ENCODE results near the gene TULP1. TPM values are rescaled to one million over a fixed set of nuclear protein-coding genes. Genes with fewer than 3 reads are reported as not detected.

Gene TULP1
- total and polyA plus RNA-seq, 10 donors = 0.03 to 0.09 (median 0.04) TPM; not detected in 7

DNA sequence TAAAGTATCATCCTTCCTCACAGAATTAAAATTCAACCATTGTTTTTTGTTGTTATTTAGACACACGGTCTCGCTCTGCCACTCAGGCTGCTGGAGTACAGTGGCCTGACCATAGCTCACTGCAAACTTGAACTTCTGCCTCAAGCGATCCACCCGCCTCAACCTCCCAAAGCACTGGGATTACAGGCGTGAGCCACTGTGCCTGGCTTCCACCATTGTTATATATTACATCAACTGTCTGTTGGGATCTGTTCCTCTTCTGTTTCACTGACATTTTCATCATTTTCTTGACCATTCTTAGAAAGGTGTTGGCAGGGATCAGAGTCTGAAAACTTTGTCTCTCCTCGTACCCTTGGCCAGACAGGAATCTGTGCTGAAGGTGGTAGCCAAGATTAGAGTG, 21.3 kb upstream of the TULP1 start:
- WGBS, 5 donors = 77 to 84% (median 79%) methylated on average over 6 of the region's 6 CpGs
- DNase-seq = no peak
- H3K4me3 ChIP-seq = no peak overlapping the region
- peaks cover 0 to 10% (median 0%) of the 10 kb centered on the region in 7 donors for H3K27me3 ChIP-seq (replicated peaks in 1 of 7)
- no peaks in the 10 kb centered on the region for H3K9me3 ChIP-seq
- no peak overlapping the region for H3K27ac ChIP-seq
- H3K4me1 ChIP-seq = no peaks in the 10 kb centered on the region
- intact Hi-C loops (cut with DNase I; ENCODE audit: low total_unique reads) = no loop called here
- H3K36me3 ChIP-seq = no peaks in the 10 kb centered on the region
- TF ChIP-seq POLR2A (IDR thresholded peaks at IDR 0.05) (no peak), POLR2AphosphoS5 (IDR thresholded peaks at IDR 0.05) (no peak), CTCF (IDR thresholded peaks at IDR 0.05 in 8 of 11, conservative IDR thresholded peaks at IDR 0.05 in 3 of 11) (no peak)

DNA sequence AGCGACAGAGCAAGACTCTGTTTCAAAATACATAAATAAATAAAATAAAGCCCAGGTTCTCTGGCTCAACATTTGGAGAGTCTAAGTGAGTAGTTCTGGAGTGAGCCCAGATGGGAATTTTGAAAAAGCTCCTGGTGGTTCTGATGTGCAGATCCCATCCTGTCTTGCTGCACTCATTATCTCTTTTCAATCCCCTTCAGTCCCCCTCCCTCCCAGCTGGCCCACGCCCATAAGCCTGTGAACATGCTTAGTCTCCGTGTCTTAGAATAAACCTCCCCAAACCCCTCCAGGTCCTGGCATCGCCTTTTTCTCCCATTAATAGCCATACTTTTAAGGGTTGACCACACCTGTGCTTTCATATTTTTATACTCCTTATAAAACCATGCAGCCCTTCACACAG, 19.4 kb upstream of the TULP1 start:
- intact Hi-C loops (cut with DNase I; ENCODE audit: low total_unique reads) = no loop called here
- TF ChIP-seq POLR2AphosphoS5 (IDR thresholded peaks at IDR 0.05) = no peak
- TF ChIP-seq POLR2A (IDR thresholded peaks at IDR 0.05) = no peak
- no peak for TF ChIP-seq CTCF (IDR thresholded peaks at IDR 0.05 in 8 of 11, conservative IDR thresholded peaks at IDR 0.05 in 3 of 11)
- 86 to 97% (median 91%) methylated on average over 4 of the region's 4 CpGs for WGBS, 5 donors
- no peak for DNase-seq
- Histone ChIP-seq H3K27me3 (replicated peaks in 1 of 7) (peaks cover 0 to 10% (median 0%) of the 10 kb centered on the region in 7 donors), H3K36me3 (no peaks in the 10 kb centered on the region), H3K4me3 (no peak overlapping the region), H3K27ac (no peak overlapping the region), H3K9me3 (no peaks in the 10 kb centered on the region), H3K4me1 (no peaks in the 10 kb centered on the region)

DNA sequence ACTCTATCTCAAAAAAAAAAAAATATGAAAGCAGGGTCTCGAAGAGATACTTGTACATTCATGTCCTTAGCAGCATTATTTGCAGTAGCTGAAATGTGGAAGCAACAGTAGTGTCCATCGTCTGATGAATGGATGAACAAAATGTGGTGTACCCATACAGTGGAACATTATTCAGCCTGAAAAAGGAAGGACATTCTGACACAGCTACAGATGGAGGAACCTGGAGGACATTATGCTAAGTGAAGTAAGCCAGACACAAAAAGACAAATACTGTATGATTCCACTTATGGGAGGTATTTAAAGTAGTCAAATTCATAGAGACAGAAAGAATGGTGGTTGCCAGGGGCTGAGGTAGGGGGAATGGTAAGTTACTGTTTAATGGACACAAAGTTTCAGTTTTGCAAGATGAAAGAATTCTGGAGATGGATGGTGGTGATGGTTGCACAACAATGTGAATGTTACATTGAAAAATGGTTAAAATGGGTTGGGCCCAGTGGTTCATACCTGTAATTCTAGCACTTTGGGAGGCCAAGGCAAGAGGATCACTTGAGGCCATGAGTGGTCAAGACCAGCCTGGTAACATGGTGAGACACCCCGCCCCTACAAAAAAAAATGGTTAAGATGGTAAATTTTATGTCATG, 11.8 kb upstream of the TULP1 start:
- no peaks in the 10 kb centered on the region for H3K9me3 ChIP-seq
- peaks cover 0 to 20% (median 14%) of the 10 kb centered on the region in 6 donors for H3K4me1 ChIP-seq
- TF ChIP-seq CTCF (IDR thresholded peaks at IDR 0.05 in 8 of 11, conservative IDR thresholded peaks at IDR 0.05 in 3 of 11) (no peak), POLR2A (IDR thresholded peaks at IDR 0.05) (no peak), POLR2AphosphoS5 (IDR thresholded peaks at IDR 0.05) (no peak)
- DNase-seq = no peak
- H3K27me3 ChIP-seq (replicated peaks in 1 of 7) = peaks cover 0 to 13% (median 0%) of the 10 kb centered on the region in 7 donors
- 76 to 93% (median 91%) methylated on average over 3 of the region's 3 CpGs for WGBS, 5 donors
- H3K27ac ChIP-seq = no peak overlapping the region
- intact Hi-C loops (cut with DNase I; ENCODE audit: low total_unique reads) = loop anchor here (5.0 kb wide), 1 partner anchor 213 kb away; the partner anchor contains the start of gene ARMC12
- H3K36me3 ChIP-seq = no peaks in the 10 kb centered on the region
- H3K4me3 ChIP-seq = no peak overlapping the region
